Activated naive CD8-positive, alpha-beta T cell (primary cell): Measurements from ENCODE around the gene DPP3.

Experiments used
- H3K27ac Mint-ChIP-seq: one replicate; pipeline ENCODE4 v1.8.0; 2021; ENCODE audit warnings: mixed read lengths
- H3K27me3 Mint-ChIP-seq: one replicate; pipeline ENCODE4 v1.8.0; 2021; ENCODE audit warnings: mixed read lengths
- H3K36me3 Mint-ChIP-seq: one replicate; pipeline ENCODE4 v1.8.0; 2021; ENCODE audit warnings: mixed read lengths
- H3K4me1 Mint-ChIP-seq: one replicate; pipeline ENCODE4 v1.8.0; 2021; ENCODE audit warnings: low read depth, mixed read lengths
- H3K4me3 Mint-ChIP-seq: one replicate; pipeline ENCODE4 v1.8.0; 2021; ENCODE audit warnings: mild to moderate bottlenecking, mixed read lengths
- H3K9me3 Mint-ChIP-seq: one replicate; pipeline ENCODE4 v1.8.0; 2021; ENCODE audit warnings: low read depth, mixed read lengths

Gene DPP3

DNA sequence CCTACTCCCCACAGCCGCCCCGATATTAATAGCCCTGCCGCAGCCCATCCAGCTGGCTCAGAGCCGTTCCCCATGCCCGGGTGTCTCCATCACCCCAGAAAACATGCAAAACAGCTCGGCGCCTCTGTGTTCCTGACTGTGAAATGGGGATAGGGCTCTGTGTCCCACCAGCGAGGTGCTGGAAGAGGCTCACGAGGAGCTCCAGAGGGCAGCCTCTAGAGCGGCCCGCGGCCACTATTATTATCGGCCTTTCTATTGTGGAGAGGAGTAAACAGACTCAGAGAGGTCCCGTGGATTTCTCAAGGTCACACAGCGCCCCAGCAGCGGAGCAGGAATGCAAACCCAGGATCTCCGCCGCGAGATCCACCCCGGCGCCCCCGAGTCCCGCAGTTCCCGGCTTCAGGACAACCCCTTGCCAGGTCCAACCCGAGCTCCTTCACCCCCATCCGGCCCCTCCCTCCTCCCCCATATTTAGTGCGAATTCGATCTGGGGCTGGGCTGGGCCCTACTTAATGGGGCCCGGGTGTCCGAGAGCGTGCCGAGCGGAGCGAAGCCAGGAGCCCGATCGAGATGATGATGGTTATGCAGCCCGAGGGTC, 66.2 kb downstream of the DPP3 start, which contains the start of gene ACTN3:
Gene ACTN3 (plus strand): TSS at position 536 of the 598 bp plus-strand sequence. CDS start 35 bp downstream, at position 571.
- Mint-ChIP-seq H3K27ac (peak within 1 kb of the TSS; percentile 70), H3K27me3 (no peaks in the 10 kb centered on the region), H3K4me1 (peaks cover 22% of the 10 kb centered on the region), H3K36me3 (no peaks in the 10 kb centered on the region), H3K9me3 (no peaks in the 10 kb centered on the region), H3K4me3 (peak within 1 kb of the TSS; percentile 83)

DNA sequence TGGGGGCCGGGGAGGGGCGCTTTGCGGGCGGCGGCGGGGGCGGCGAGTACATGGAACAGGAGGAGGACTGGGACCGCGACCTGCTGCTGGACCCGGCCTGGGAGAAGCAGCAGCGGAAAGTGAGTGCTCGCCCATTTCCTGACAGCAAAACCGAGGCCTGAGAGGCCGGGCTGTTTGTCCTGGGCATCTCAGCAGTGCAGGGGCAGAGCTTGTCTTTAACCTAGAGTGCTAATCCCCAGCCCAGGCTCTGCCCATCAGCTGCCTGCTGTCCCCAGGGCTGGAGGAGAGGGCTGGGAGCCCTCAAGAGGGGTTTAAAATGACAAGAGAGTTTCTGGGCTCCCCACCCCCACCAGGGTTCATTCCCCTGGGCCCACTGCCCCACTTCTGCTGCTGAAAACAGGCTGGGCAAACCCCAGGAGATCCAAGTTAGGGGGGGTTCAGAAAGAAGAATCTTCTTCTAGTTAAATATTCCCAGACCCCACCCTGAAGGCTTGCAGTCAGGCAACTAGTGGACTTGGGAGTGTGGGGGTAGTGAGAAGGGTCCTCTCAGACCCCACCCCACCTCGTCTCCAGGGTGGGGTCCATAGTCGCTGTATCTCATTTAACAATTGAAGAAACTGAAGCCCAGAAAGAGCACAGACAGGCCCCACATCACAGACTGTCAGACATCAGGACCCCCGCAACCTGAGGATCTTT, 66.9 kb downstream of the DPP3 start:
- H3K4me3 Mint-ChIP-seq: peak overlapping the region; percentile 83
- no peaks in the 10 kb centered on the region for H3K36me3 Mint-ChIP-seq
- H3K27ac Mint-ChIP-seq: no peak overlapping the region
- H3K9me3 Mint-ChIP-seq: no peaks in the 10 kb centered on the region
- peaks cover 22% of the 10 kb centered on the region for H3K4me1 Mint-ChIP-seq
- no peaks in the 10 kb centered on the region for H3K27me3 Mint-ChIP-seq

DNA sequence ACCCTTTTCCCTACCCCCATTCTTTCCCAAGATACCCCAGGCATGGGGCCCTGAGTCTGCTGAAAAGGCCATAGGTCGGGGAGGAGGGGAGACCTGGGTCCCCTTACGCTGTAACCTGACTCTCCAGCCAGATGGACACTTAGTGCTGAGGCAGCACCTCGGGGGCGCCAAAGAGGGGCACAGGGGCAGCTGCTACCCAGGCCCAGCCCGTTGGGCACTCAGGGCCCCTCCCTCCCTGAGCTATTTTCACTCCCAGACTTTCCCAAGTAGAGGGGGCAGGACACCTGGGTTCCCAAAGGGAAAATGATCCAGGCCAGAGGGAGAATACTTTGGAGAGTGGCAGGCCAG, 67.4 kb downstream of the DPP3 start:
- peaks cover 22% of the 10 kb centered on the region for H3K4me1 Mint-ChIP-seq
- H3K4me3 Mint-ChIP-seq: no peak overlapping the region
- no peaks in the 10 kb centered on the region for H3K27me3 Mint-ChIP-seq
- no peaks in the 10 kb centered on the region for H3K36me3 Mint-ChIP-seq
- no peak overlapping the region for H3K27ac Mint-ChIP-seq
- no peaks in the 10 kb centered on the region for H3K9me3 Mint-ChIP-seq

DNA sequence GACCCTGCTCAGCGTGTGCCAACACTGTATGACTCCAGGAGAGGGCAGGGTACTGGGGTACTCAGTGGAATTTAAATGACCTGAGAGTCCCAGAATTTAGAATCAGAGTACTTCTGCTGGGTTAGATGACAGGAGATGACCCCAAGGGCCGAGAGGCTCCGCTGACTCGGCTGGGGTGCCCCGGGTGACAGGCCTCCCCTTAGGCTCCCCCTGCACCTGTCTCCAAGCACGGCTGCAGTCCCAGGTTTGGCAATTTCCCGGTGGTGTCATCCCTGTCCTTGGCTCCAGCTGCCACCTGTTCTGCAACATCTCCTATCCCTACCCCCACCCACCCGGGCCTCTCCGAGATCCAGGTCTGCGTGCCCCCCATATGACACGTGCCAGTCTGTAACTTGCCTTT, 67.8 kb downstream of the DPP3 start:
- H3K36me3 Mint-ChIP-seq: no peaks in the 10 kb centered on the region
- no peak overlapping the region for H3K27ac Mint-ChIP-seq
- H3K27me3 Mint-ChIP-seq: no peaks in the 10 kb centered on the region
- H3K4me1 Mint-ChIP-seq: peaks cover 20% of the 10 kb centered on the region
- H3K4me3 Mint-ChIP-seq: no peak overlapping the region
- no peaks in the 10 kb centered on the region for H3K9me3 Mint-ChIP-seq

DNA sequence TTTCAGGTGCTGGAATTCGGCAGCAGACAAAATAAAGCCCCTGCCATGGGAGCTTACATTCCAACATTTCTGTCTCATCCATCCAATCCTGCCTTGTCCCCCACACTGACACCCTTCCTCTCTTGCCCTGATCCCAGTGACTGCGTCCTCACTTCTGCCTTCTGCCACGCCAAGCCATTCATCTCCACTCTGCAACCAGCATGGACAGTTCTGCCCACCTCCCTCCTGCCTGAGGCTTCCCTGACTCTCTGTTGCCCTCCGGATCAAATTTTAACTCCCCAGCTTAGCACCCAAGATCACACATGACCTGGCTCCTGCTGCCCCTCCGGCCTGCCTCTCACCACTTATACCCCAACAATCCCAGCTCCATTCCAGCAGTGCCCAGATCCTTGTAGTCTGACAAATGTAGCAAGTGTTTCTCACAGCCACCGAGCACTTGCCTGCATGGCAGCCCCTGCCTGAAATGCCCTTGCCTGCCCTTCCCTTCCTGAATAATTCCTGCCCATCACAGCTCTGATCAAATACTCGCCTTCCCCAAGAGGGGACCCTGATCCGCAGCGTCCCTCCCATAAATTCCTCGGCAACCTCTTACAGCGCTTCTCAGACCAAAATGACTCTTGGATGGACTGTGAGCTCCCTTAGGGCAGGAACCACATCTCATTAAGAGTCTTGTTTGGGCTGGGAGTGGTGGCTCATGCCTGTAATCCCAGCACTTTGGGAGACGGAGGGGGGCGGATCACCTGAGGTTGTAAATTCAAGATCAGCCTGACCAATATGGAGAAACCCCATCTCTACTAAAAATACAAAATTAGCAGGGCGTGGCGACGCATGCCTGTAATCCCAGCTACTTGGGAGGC, 68.8 kb downstream of the DPP3 start:
- Mint-ChIP-seq H3K4me3 (peak overlapping the region; percentile 11), H3K27ac (no peak overlapping the region), H3K9me3 (no peaks in the 10 kb centered on the region)

DNA sequence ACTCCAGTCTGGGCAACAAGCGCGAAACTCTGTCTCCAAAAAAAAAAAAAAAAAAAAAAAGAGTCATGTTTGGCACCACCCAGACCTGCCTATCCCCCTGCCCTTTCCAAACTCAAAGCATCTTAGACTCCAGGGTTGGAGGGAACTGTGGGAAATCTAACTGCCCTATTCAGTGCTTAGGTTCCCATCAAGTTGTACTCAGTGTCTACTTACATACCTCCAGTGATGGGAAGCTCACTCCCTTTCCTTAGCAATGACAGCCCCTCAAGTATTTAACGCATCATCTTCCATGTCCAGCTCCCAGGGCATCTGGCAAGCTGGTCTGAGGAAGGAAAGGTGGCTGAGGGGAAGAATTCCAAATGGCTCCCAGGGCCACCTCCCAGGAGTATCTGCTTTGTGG, 69.5 kb downstream of the DPP3 start:
- Mint-ChIP-seq H3K9me3 (no peaks in the 10 kb centered on the region), H3K4me3 (no peak overlapping the region), H3K27ac (no peak overlapping the region), H3K4me1 (peaks cover 7% of the 10 kb centered on the region), H3K27me3 (no peaks in the 10 kb centered on the region), H3K36me3 (no peaks in the 10 kb centered on the region)

More for the DNA sequence above, 68.8 kb downstream of the DPP3 start:
- Mint-ChIP-seq H3K36me3 (no peaks in the 10 kb centered on the region), H3K27me3 (no peaks in the 10 kb centered on the region), H3K4me1 (peaks cover 12% of the 10 kb centered on the region)

DNA sequence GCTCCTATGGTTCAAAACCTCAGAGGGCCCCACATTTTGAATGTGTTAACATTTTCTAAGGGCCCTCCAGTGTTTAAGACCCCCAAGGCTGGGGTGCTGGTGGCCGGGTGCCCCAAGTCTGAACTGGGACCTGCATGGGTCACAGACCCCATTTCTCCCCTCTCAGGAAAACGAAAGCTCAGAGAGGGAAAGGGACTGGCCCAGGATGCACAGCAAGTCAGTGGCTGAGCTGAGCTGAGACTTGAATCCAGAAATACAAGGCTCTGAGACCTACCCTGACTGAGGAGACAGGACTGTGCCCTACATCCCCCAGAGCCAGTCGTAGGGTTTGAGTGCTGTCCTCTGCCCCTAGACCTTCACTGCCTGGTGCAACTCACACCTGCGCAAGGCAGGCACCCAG, 70.7 kb downstream of the DPP3 start:
- peaks cover 2% of the 10 kb centered on the region for H3K4me1 Mint-ChIP-seq
- H3K27me3 Mint-ChIP-seq: no peaks in the 10 kb centered on the region
- no peaks in the 10 kb centered on the region for H3K36me3 Mint-ChIP-seq
- H3K9me3 Mint-ChIP-seq: no peaks in the 10 kb centered on the region
- H3K4me3 Mint-ChIP-seq: no peak overlapping the region
- no peak overlapping the region for H3K27ac Mint-ChIP-seq

DNA sequence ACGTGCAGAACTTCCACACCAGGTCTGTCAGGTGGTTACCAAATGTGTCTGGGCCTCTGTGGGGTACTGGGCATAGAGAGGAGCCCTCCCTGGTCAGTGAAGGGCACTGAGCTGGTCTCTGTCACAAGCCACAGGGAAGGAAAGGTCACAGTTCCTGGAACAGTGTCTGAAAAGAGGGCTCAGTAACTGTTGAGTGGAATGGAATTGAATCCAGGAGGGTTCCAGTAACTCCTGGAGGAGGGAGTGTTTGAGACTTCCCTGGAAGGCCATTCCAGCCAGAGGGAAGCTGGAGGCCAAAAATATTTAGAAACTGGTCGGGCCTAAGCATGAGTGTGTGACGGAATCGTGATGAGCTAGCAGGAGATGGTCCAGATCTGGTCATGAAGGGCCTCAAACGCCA, 74.4 kb downstream of the DPP3 start:
- Mint-ChIP-seq H3K27me3 (peaks cover 6% of the 10 kb centered on the region), H3K36me3 (no peaks in the 10 kb centered on the region), H3K9me3 (no peaks in the 10 kb centered on the region), H3K4me1 (peaks cover 5% of the 10 kb centered on the region), H3K27ac (no peak overlapping the region), H3K4me3 (no peak overlapping the region)

DNA sequence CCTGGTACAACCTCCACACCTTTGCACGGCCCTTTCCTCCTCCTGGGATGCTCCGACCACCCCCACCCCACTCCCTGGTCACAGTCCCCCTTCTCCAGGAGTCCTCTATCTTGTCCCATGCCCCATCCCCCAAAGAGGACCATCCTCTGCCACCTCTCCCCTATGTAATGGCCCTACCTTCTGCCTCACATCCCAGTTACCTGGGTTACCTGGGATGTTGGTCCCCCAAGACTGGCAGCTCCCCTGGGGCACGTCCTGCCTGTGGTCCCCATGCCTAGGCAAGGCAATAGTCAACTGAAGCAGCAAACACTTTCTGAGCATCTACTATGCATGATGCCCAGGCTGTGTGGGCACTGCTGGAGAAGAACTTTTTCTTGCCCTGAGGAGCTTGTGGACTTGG, 75.2 kb downstream of the DPP3 start:
- Mint-ChIP-seq H3K4me3 (no peak overlapping the region), H3K27ac (no peak overlapping the region), H3K4me1 (peaks cover 5% of the 10 kb centered on the region)

DNA sequence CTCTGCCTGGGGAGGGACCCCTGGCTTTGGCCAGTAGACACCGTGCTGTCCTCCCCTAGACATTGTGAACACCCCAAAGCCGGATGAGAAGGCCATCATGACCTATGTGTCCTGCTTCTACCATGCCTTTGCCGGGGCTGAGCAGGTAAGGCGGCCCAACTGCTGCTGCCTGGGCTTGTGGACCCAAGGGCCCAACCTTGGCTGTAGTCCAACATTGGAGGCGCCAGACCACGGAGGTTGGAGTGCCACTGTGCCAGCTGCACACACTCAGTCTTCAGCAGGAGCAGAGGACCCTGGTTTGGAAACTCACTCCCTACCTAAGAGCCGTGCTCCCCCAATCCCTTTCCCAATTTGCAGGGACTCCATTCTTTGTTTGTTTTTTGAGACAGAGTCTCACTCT, 75.9 kb downstream of the DPP3 start:
- H3K4me1 Mint-ChIP-seq: peaks cover 5% of the 10 kb centered on the region
- no peaks in the 10 kb centered on the region for H3K36me3 Mint-ChIP-seq
- H3K27me3 Mint-ChIP-seq: peaks cover 6% of the 10 kb centered on the region
- H3K4me3 Mint-ChIP-seq: no peak overlapping the region
- no peak overlapping the region for H3K27ac Mint-ChIP-seq
- H3K9me3 Mint-ChIP-seq: no peaks in the 10 kb centered on the region

More for the DNA sequence above, 75.2 kb downstream of the DPP3 start:
- Mint-ChIP-seq H3K9me3 (no peaks in the 10 kb centered on the region), H3K36me3 (no peaks in the 10 kb centered on the region), H3K27me3 (peaks cover 6% of the 10 kb centered on the region)

DNA sequence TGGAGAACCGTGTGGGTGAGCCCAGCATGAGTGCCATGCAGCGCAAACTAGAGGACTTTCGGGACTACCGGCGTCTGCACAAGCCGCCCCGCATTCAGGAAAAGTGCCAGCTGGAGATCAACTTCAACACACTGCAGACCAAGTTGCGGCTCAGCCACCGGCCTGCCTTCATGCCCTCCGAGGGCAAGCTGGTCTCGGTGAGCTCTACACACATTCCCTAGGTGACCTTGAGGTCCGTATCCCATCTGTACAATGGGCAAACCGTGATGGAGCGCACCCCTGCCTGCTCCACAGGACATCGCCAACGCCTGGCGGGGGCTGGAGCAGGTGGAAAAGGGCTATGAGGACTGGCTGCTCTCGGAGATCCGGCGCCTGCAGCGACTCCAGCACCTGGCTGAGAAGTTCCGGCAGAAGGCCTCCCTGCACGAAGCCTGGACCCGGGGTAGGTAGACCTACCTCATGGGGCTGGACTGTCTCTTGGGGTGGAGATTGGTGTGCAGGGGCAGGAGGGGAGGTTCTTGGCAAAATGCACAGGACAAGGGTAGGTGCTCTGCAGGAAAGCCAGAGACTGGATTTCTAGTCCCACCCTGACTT, 77.6 kb downstream of the DPP3 start:
- Mint-ChIP-seq H3K9me3 (no peaks in the 10 kb centered on the region), H3K4me3 (no peak overlapping the region), H3K36me3 (no peaks in the 10 kb centered on the region), H3K4me1 (peaks cover 5% of the 10 kb centered on the region), H3K27ac (no peak overlapping the region), H3K27me3 (peaks cover 6% of the 10 kb centered on the region)
